Colon (tissue), 2 donors: Measurements from ENCODE around the gene OXGR1.
"Not testable (repeated sequence)": the region's sequence is repeated elsewhere in the genome, so short reads cannot be mapped to it uniquely, and the experiment has no call there.

Experiments used
- FAIRE-seq: peaks from 2 replicates; lab custom pipeline; 2012; peaks lifted over from hg19 to GRCh38; lab: Jason Lieb, UNC
- donor health status: control.
- donor health status: control.

OXGR1 gene

GRCh38 chr13:97005625-97006262 lies 11.5 kb upstream of the OXGR1 start:
- FAIRE-seq: no peak

GRCh38 chr13:97004886-97005285 lies 10.6 kb upstream of the OXGR1 start:
- FAIRE-seq: no peak

- no peak for FAIRE-seq
Measured at GRCh38 chr13:97004096-97004876, 10.0 kb upstream of the OXGR1 start.

GRCh38 chr13:97003071-97003470 lies 8.8 kb upstream of the OXGR1 start:
- FAIRE-seq: no peak

- FAIRE-seq: no peak
Measured at GRCh38 chr13:97002581-97002980, 8.3 kb upstream of the OXGR1 start.

GRCh38 chr13:97001636-97002035 lies 7.4 kb upstream of the OXGR1 start:
- peak; percentile 62 for FAIRE-seq

GRCh38 chr13:97000295-97000925 lies 6.1 kb upstream of the OXGR1 start:
- FAIRE-seq: no peak

- FAIRE-seq: no peak
Measured at GRCh38 chr13:96999091-96999490, 4.8 kb upstream of the OXGR1 start.

- FAIRE-seq: no peak
Measured at GRCh38 chr13:96998051-96998450, 3.8 kb upstream of the OXGR1 start.

- no peak for FAIRE-seq
Measured at GRCh38 chr13:96996886-96997285, 2.6 kb upstream of the OXGR1 start.

GRCh38 chr13:96996107-96996506 lies 1.8 kb upstream of the OXGR1 start:
- no peak for FAIRE-seq

- no peak for FAIRE-seq
Measured at GRCh38 chr13:96994858-96995243, 575 bp upstream of the OXGR1 start.

- no peak for FAIRE-seq
Measured at GRCh38 chr13:96993634-96994016, 651 bp downstream of the OXGR1 start.

- no peak for FAIRE-seq
Measured at GRCh38 chr13:96992633-96993032, 1.6 kb downstream of the OXGR1 start.

- no peak for FAIRE-seq
Measured at GRCh38 chr13:96991072-96991471, 3.2 kb downstream of the OXGR1 start.

GRCh38 chr13:96988441-96988840 lies 5.8 kb downstream of the OXGR1 start:
- no peak for FAIRE-seq

GRCh38 chr13:96984051-96984508 lies 10.2 kb downstream of the OXGR1 start:
- no peak for FAIRE-seq

GRCh38 chr13:96982672-96983071 lies 11.6 kb downstream of the OXGR1 start:
- FAIRE-seq: no peak

GRCh38 chr13:96979861-96980260 lies 14.4 kb downstream of the OXGR1 start:
- FAIRE-seq: not testable (repeated sequence)

- no peak for FAIRE-seq
Measured at GRCh38 chr13:96968027-96968426, 26.2 kb downstream of the OXGR1 start.

GRCh38 chr13:96967248-96967745 lies 27.0 kb downstream of the OXGR1 start:
- FAIRE-seq: no peak

GRCh38 chr13:96966415-96967102 lies 27.7 kb downstream of the OXGR1 start:
- FAIRE-seq: no peak
